ENCODE measurements around the gene LRRC4. TPM values are rescaled to one million over a fixed set of nuclear protein-coding genes. Genes with fewer than 3 reads are reported as not detected.

Gene LRRC4
- total and polyA plus RNA-seq, 2 donors (not counting 3 experiments of a cell fraction or from before 2014, with no cell fraction given), result 3.8 to 4.2 TPM

- FAIRE-seq (no peak), DNase-seq (ENCODE audit: low read depth, low spot score) (no peak)
- no peaks in the 10 kb centered on the region for H3K27me3 ChIP-seq (ENCODE audit: control insufficient read depth in 2 of 2, insufficient read depth in 2 of 2, low read length in 2 of 2)
- no peaks in the 10 kb centered on the region for H3K36me3 ChIP-seq (ENCODE audit: control insufficient read depth in 2 of 2, extremely low read depth in 1 of 2, insufficient read depth in 2 of 2, low read length in 2 of 2)
- no peak overlapping the region for H3K4me2 ChIP-seq (ENCODE audit: insufficient read depth, low read length)
- intact Hi-C loops (cut with micrococcal nuclease) (loop anchor here (10.0 kb wide), 1 partner anchor 453 kb away; the partner anchor contains the start of genes ARF5 and GCC1), dilution Hi-C loops (cut with MboI; ENCODE audit: extremely low pct_ligation_motif_present, low sequenced_read_pairs) (no loop called here)
- H3K9me3 ChIP-seq (replicated peaks; ENCODE audit: control insufficient read depth, insufficient read depth, low read length), result no peaks in the 10 kb centered on the region
- TF ChIP-seq POLR2A (IDR thresholded peaks at IDR 0.05; ENCODE audit: low read depth, low read length) (no peak), FOS (IDR thresholded peaks at IDR 0.05; ENCODE audit: borderline replicate concordance, insufficient read depth, low read length) (no peak), JUN (IDR thresholded peaks at IDR 0.05; ENCODE audit: borderline replicate concordance, insufficient read depth, insufficient read length, low read depth) (no peak), MAX (IDR thresholded peaks at IDR 0.05; ENCODE audit: insufficient read depth, insufficient read length) (no peak), MYC (IDR thresholded peaks at IDR 0.05; ENCODE audit: low read depth, low read length) (no peak), EZH2 (IDR thresholded peaks at IDR 0.05; ENCODE audit: borderline replicate concordance, low read depth, low read length, severe bottlenecking) (no peak), POLR2AphosphoS5 (IDR thresholded peaks at IDR 0.05; ENCODE audit: insufficient read depth, low read depth, low read length) (no peak), GATA2 (IDR thresholded peaks at IDR 0.05; ENCODE audit: insufficient read depth, insufficient read length, low read depth, low read length) (no peak), CTCF (IDR thresholded peaks at IDR 0.05; ENCODE audit: extremely low read depth in 1 of 2, insufficient read depth in 1 of 2, low read depth in 1 of 2, low read length in 2 of 2) (no peak)
- H3K79me2 ChIP-seq (ENCODE audit: control insufficient read depth, insufficient read depth, low read length), result peaks cover 4% of the 10 kb centered on the region
- ChIA-PET POLR2A (no interaction called here), CTCF (interaction anchor here (1.0 kb wide), 1 partner anchor 14 kb away, joined by 3 read pairs; no protein-coding TSS in a partner anchor)
- H2AFZ ChIP-seq (ENCODE audit: low read depth, low read length), result no peak overlapping the region
- H3K4me1 ChIP-seq (ENCODE audit: control insufficient read depth, extremely low read depth, insufficient read depth, low read length), result peaks cover 12% of the 10 kb centered on the region
- no peak overlapping the region for H3K4me3 ChIP-seq (replicated peaks in 1 of 3; ENCODE audit: insufficient read depth in 1 of 3, low read depth in 1 of 3, low read length in 3 of 3)
- no peak overlapping the region for H3K27ac ChIP-seq (ENCODE audit: insufficient read depth, low read depth, low read length)
- H3K9ac ChIP-seq (replicated peaks; ENCODE audit: extremely low read depth, insufficient read depth, low read length), result no peak overlapping the region
- peaks cover 11% of the 10 kb centered on the region for H4K20me1 ChIP-seq (replicated peaks; ENCODE audit: control insufficient read depth, extremely low read depth, insufficient read depth, low read length)
- BruUV-seq (replicated peaks), result no TSS peak
- H3K9me1 ChIP-seq (replicated peaks; ENCODE audit: control insufficient read depth, extremely low read depth, insufficient read depth, low read length), result no peaks in the 10 kb centered on the region
Observed at GRCh38 chr7:128037880-128038619, 6.8 kb upstream of the LRRC4 start.
